Stromal cell of bone marrow (primary cell): Measurements from ENCODE around the gene MRPL10.

Experiments
- DNase-seq: peaks from one replicate; pipeline ENCODE4 v3.0.0-alpha.2; 2012; ENCODE audit warnings: low read depth

Gene MRPL10

GRCh38 chr17:47831003-47831933 is at the start of gene MRPL10, which contains the start of gene LRRC46:
TSS of gene MRPL10 (minus strand) at chr17:47831541. CDS start at chr17:47831511, 30 bp downstream.
TSS of gene LRRC46 (plus strand) at chr17:47831670. CDS start at chr17:47831990, 320 bp downstream.
- DNase-seq, result peak; percentile 87

- DNase-seq, result no peak
These were observed 48.6 kb upstream of the MRPL10 start for GRCh38 chr17:47879776-47880454.

- DNase-seq, result no peak
These were observed 47.8 kb upstream of the MRPL10 start for GRCh38 chr17:47879028-47879585.

- no peak for DNase-seq
These were observed 47.1 kb upstream of the MRPL10 start for GRCh38 chr17:47878203-47879027.

- DNase-seq, result no peak
These were observed 46.2 kb upstream of the MRPL10 start for GRCh38 chr17:47877368-47878034.

- DNase-seq, result no peak
These were observed 44.0 kb upstream of the MRPL10 start for GRCh38 chr17:47875011-47875985.

GRCh38 chr17:47873200-47874090 is 42.1 kb upstream of the MRPL10 start:
- DNase-seq, result no peak

GRCh38 chr17:47872651-47873161 is 41.4 kb upstream of the MRPL10 start:
- no peak for DNase-seq

GRCh38 chr17:47872019-47872650 is 40.8 kb upstream of the MRPL10 start:
- no peak for DNase-seq

- DNase-seq, result no peak
These were observed 39.7 kb upstream of the MRPL10 start for GRCh38 chr17:47871048-47871447.

- no peak for DNase-seq
These were observed 38.7 kb upstream of the MRPL10 start for GRCh38 chr17:47870056-47870455.

GRCh38 chr17:47869114-47869513 is 37.8 kb upstream of the MRPL10 start:
- DNase-seq, result no peak

- no peak for DNase-seq
These were observed 36.6 kb upstream of the MRPL10 start for GRCh38 chr17:47867813-47868533.

- DNase-seq, result no peak
These were observed 35.6 kb upstream of the MRPL10 start for GRCh38 chr17:47866941-47867340.

GRCh38 chr17:47864791-47865216 is 33.5 kb upstream of the MRPL10 start:
- no peak for DNase-seq

GRCh38 chr17:47862621-47863440 is 31.5 kb upstream of the MRPL10 start:
- peak; percentile 64 for DNase-seq

- DNase-seq, result no peak
These were observed 29.0 kb upstream of the MRPL10 start for GRCh38 chr17:47860386-47860785.
